ENCODE results near the gene CCL21.
A peak's percentile ranks its signal among the peaks of the same experiment; 100 is the strongest.

The CCL21 gene

GRCh38 chr9:34701769-34702736, 7.9 kb downstream of the CCL21 start:
- peak; percentile 84 for DNase-seq

- DNase-seq = peak; percentile 71
Measured at GRCh38 chr9:34701023-34701768, 8.7 kb downstream of the CCL21 start.

- no peak for DNase-seq
Measured at GRCh38 chr9:34694811-34695210, 15.1 kb downstream of the CCL21 start.

- DNase-seq = no peak
Measured at GRCh38 chr9:34693560-34693959, 16.4 kb downstream of the CCL21 start.

GRCh38 chr9:34691936-34692315, 18.0 kb downstream of the CCL21 start:
- no peak for DNase-seq

GRCh38 chr9:34690983-34691935, 18.7 kb downstream of the CCL21 start, which contains the start of gene CCL19:
Gene CCL19 (minus strand): TSS chr9:34691276. CDS start chr9:34691139, 137 bp downstream.
- no peak for DNase-seq

- DNase-seq = no peak
Measured at GRCh38 chr9:34689512-34689911, 20.4 kb downstream of the CCL21 start.

GRCh38 chr9:34689116-34689470, 20.8 kb downstream of the CCL21 start:
- DNase-seq = no peak

GRCh38 chr9:34688329-34689115, 21.4 kb downstream of the CCL21 start:
- no peak for DNase-seq

- no peak for DNase-seq
Measured at GRCh38 chr9:34687276-34688030, 22.5 kb downstream of the CCL21 start.

GRCh38 chr9:34686732-34687131, 23.2 kb downstream of the CCL21 start:
- no peak for DNase-seq

GRCh38 chr9:34686231-34686630, 23.7 kb downstream of the CCL21 start:
- DNase-seq = no peak

- no peak for DNase-seq
Measured at GRCh38 chr9:34685591-34685990, 24.3 kb downstream of the CCL21 start.

- DNase-seq = no peak
Measured at GRCh38 chr9:34684816-34685215, 25.1 kb downstream of the CCL21 start.

GRCh38 chr9:34684145-34684544, 25.8 kb downstream of the CCL21 start:
- no peak for DNase-seq

- no peak for DNase-seq
Measured at GRCh38 chr9:34675869-34676268, 34.1 kb downstream of the CCL21 start.

GRCh38 chr9:34675048-34675714, 34.8 kb downstream of the CCL21 start:
- DNase-seq = peak; percentile 52

GRCh38 chr9:34674440-34674839, 35.5 kb downstream of the CCL21 start:
- DNase-seq = no peak

GRCh38 chr9:34671307-34671706, 38.6 kb downstream of the CCL21 start:
- no peak for DNase-seq

GRCh38 chr9:34669809-34670562, 40.0 kb downstream of the CCL21 start:
- DNase-seq = no peak
